HFFc6 (cell line): ENCODE results near the gene SFRP4. TPM values are rescaled to one million over a fixed set of nuclear protein-coding genes. Genes with fewer than 3 reads are reported as not detected.
"Not testable (repeated sequence)": the region's sequence is repeated elsewhere in the genome, so short reads cannot be mapped to it uniquely, and the experiment has no call there.

Source experiments
- DNase-seq: peaks from one replicate; pipeline ENCODE4 v3.0.0-alpha.2; 2018
- H3K27ac Mint-ChIP-seq: 2 replicates; pipeline ENCODE4 v1.8.0; 2020; ENCODE audit warnings: mild to moderate bottlenecking, mixed read lengths
- H3K27me3 Mint-ChIP-seq: 2 replicates; pipeline ENCODE4 v1.8.0; 2021; ENCODE audit warnings: mild to moderate bottlenecking, moderate library complexity, mixed read lengths; ENCODE audit not compliant: insufficient read depth
- H3K36me3 Mint-ChIP-seq: 2 replicates; pipeline ENCODE4 v1.8.0; 2021; ENCODE audit warnings: low read depth, mixed read lengths
- H3K4me1 Mint-ChIP-seq: 2 replicates; pipeline ENCODE4 v1.8.0; 2020; ENCODE audit warnings: low read depth, mixed read lengths
- H3K4me3 Mint-ChIP-seq: 2 replicates; pipeline ENCODE4 v1.8.0; 2020; ENCODE audit warnings: mild to moderate bottlenecking, moderate library complexity, mixed read lengths
- H3K9me3 Mint-ChIP-seq: 2 replicates; pipeline ENCODE4 v1.8.0; 2020; ENCODE audit warnings: mild to moderate bottlenecking, mixed read lengths
- total RNA-seq, 6 experiments: library from RNA; stranded (reverse); fragmentation: NEBNext Ultra II Directional; extraction: Animal tissue kit (Norgen Biotek cat#: 25700); gene quantifications; 2 replicates in 1 of 6; 3 replicates in 5 of 6; pipeline ENCODE4 v1.2.3, GENCODE V29; 2021
- TF ChIP-seq, protein P1 (sequence below): fragments of 200-600 bp; sonication (generic); IDR thresholded peaks from 2 replicates; pipeline ENCODE4 v1.5.0; 2021; ENCODE audit warnings: antibody characterized with exemption, mild to moderate bottlenecking

Gene SFRP4
- total RNA-seq, 6 experiments from 2014 or later, result not detected

- TF ChIP-seq, protein P1, sequence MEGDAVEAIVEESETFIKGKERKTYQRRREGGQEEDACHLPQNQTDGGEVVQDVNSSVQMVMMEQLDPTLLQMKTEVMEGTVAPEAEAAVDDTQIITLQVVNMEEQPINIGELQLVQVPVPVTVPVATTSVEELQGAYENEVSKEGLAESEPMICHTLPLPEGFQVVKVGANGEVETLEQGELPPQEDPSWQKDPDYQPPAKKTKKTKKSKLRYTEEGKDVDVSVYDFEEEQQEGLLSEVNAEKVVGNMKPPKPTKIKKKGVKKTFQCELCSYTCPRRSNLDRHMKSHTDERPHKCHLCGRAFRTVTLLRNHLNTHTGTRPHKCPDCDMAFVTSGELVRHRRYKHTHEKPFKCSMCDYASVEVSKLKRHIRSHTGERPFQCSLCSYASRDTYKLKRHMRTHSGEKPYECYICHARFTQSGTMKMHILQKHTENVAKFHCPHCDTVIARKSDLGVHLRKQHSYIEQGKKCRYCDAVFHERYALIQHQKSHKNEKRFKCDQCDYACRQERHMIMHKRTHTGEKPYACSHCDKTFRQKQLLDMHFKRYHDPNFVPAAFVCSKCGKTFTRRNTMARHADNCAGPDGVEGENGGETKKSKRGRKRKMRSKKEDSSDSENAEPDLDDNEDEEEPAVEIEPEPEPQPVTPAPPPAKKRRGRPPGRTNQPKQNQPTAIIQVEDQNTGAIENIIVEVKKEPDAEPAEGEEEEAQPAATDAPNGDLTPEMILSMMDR, result no peak
- Mint-ChIP-seq H3K4me3 (no peak overlapping the region), H3K36me3 (no peaks in the 10 kb centered on the region), H3K27me3 (no peaks in the 10 kb centered on the region; the same call in none of the 2 replicates), H3K4me1 (no peaks in the 10 kb centered on the region), H3K27ac (no peak overlapping the region), H3K9me3 (peaks cover 44% of the 10 kb centered on the region)
- no peak for DNase-seq
Observed at GRCh38 chr7:37956791-37957190, 40.2 kb upstream of the SFRP4 start.

GRCh38 chr7:37954217-37954616 lies 37.6 kb upstream of the SFRP4 start:
- not testable (repeated sequence) for H3K36me3 Mint-ChIP-seq, H3K27ac Mint-ChIP-seq, DNase-seq, H3K4me3 Mint-ChIP-seq, H3K27me3 Mint-ChIP-seq, H3K4me1 Mint-ChIP-seq
- peaks cover 34% of the 10 kb centered on the region for H3K9me3 Mint-ChIP-seq

- TF ChIP-seq, protein P1, result no peak
- Mint-ChIP-seq H3K9me3 (peaks cover 33% of the 10 kb centered on the region), H3K36me3 (no peaks in the 10 kb centered on the region), H3K4me1 (no peaks in the 10 kb centered on the region), H3K27me3 (no peaks in the 10 kb centered on the region; the same call in none of the 2 replicates), H3K27ac (no peak overlapping the region), H3K4me3 (no peak overlapping the region)
- no peak for DNase-seq
Observed at GRCh38 chr7:37952240-37952639, 35.6 kb upstream of the SFRP4 start.

DNA sequence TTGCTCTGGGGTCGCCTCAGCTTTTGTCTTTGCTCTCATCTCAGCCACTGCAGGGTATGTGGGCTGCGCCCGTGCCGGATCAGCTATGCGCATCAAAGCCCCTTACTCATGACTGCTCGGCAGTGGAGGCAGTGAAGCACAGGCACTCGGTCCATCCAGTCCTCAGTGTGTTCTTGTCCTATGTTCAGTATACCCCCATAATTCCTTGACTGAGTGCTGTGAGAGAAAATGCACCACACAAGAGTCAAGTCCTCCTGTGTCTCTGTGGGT lies 31.3 kb upstream of the SFRP4 start:
- H3K4me3 Mint-ChIP-seq, result no peak overlapping the region
- H3K36me3 Mint-ChIP-seq, result no peaks in the 10 kb centered on the region
- no peaks in the 10 kb centered on the region for H3K4me1 Mint-ChIP-seq
- TF ChIP-seq, protein P1, result no peak
- peaks cover 46% of the 10 kb centered on the region for H3K9me3 Mint-ChIP-seq
- no peak for DNase-seq
- H3K27ac Mint-ChIP-seq, result no peak overlapping the region
- no peaks in the 10 kb centered on the region; the same call in 1 of the 2 replicates for H3K27me3 Mint-ChIP-seq

DNA sequence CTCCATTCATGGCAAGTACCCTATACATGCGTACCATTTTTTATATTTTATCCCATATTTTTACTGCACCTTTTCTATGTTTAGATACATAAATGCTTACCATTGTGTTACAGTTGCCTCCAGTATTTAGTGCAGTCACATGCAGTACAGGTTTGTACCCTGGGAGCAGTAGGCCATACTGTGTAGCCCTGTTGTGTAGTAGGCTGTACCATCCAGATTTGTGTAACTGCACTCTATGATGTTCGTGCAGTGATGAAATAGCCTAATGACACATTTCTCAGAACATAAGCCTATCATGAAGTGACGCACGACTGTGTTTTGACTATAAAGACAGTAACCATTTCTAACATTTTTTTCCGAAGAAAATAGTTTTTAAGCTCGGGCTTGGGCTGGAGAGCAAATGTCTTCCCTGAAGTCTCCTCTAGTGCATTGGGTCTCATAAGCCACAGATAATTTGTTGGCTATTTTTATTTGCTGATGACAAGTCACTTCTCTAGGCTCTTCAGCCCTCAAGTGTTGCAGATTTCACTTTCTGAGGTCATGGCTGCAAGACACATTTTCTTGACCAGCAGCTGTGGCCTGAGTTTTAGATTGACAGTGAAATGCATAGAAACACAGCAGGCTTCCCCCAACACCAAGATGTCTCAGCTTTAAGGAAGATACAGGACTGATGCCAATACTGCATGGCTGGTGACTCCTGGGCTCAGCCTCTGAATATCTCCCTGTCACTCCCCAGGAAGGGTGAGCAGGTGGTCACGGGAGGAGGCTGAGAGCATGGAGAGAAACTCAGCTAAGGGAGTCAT lies 30.7 kb upstream of the SFRP4 start:
- Mint-ChIP-seq H3K4me1 (no peaks in the 10 kb centered on the region), H3K4me3 (no peak overlapping the region), H3K36me3 (no peaks in the 10 kb centered on the region), H3K27me3 (no peaks in the 10 kb centered on the region; the same call in 1 of the 2 replicates), H3K27ac (no peak overlapping the region), H3K9me3 (peaks cover 46% of the 10 kb centered on the region)
- no peak for DNase-seq
- TF ChIP-seq, protein P1, result no peak

DNA sequence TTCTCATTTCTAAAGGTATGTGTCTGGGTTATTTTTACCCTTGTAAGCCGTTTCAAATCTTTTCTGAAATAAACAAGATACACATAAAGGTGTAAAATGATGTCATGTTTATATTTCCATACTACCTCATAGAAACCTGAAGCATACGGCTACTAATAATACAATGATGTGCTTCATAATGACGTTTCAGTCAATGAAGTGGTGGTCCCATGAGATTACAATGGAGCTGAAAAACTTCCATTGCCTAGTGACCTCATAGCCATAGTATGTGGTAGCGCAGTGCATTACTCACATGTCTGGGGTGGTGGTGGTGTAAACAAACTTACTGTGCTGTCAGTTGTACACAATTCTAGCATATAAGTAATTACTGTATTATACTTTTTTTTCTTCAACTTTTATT lies 28.7 kb upstream of the SFRP4 start:
- Mint-ChIP-seq H3K36me3 (no peaks in the 10 kb centered on the region), H3K4me1 (no peaks in the 10 kb centered on the region), H3K27ac (no peak overlapping the region), H3K4me3 (no peak overlapping the region), H3K9me3 (peaks cover 44% of the 10 kb centered on the region), H3K27me3 (no peaks in the 10 kb centered on the region)
- TF ChIP-seq, protein P1, result no peak
- DNase-seq, result no peak
